ENCODE data around the gene ZSWIM4. TPM values are rescaled to one million over a fixed set of nuclear protein-coding genes. Genes with fewer than 3 reads are reported as not detected.

ZSWIM4 gene
- total RNA-seq, 2 experiments from 2014 or later: 5.0 to 10.8 TPM

GRCh38 chr19:13848340-13848677, 53.1 kb downstream of the ZSWIM4 start:
- no peak overlapping the region for H3K27ac ChIP-seq (ENCODE audit: low read depth, low read length, poor library complexity, severe bottlenecking)
- H3K4me2 ChIP-seq (ENCODE audit: low read length): peak overlapping the region; percentile 86
- BruUV-seq (replicated peaks): no TSS peak
- intact Hi-C loops (cut with micrococcal nuclease; ENCODE audit: unreplicated experiment): no loop called here
- no peak overlapping the region for H3K4me3 ChIP-seq (ENCODE audit: low read depth, low read length, poor library complexity, severe bottlenecking)
- CTCF ChIA-PET (ENCODE audit: unreplicated experiment): interaction anchor here (0.5 kb wide), 1 partner anchor 408 kb away, joined by 7 read pairs; no protein-coding TSS in a partner anchor
- TF ChIP-seq, protein P1, sequence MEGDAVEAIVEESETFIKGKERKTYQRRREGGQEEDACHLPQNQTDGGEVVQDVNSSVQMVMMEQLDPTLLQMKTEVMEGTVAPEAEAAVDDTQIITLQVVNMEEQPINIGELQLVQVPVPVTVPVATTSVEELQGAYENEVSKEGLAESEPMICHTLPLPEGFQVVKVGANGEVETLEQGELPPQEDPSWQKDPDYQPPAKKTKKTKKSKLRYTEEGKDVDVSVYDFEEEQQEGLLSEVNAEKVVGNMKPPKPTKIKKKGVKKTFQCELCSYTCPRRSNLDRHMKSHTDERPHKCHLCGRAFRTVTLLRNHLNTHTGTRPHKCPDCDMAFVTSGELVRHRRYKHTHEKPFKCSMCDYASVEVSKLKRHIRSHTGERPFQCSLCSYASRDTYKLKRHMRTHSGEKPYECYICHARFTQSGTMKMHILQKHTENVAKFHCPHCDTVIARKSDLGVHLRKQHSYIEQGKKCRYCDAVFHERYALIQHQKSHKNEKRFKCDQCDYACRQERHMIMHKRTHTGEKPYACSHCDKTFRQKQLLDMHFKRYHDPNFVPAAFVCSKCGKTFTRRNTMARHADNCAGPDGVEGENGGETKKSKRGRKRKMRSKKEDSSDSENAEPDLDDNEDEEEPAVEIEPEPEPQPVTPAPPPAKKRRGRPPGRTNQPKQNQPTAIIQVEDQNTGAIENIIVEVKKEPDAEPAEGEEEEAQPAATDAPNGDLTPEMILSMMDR (conservative IDR thresholded peaks at IDR 0.05; ENCODE audit: low read length): no peak
- TF ChIP-seq EZH2phosphoT487 (IDR thresholded peaks at IDR 0.05; ENCODE audit: borderline replicate concordance, low read depth, low read length): no peak
- H4K20me1 ChIP-seq (ENCODE audit: insufficient read depth, low read length): no peaks in the 10 kb centered on the region
- H2AFZ ChIP-seq (ENCODE audit: low read length): no peak overlapping the region
- POLR2A ChIA-PET: no interaction called here
- H3K4me1 ChIP-seq (ENCODE audit: insufficient read depth, low read length, poor library complexity, severe bottlenecking): peaks cover 30% of the 10 kb centered on the region
- no peaks in the 10 kb centered on the region for H3K79me2 ChIP-seq (ENCODE audit: insufficient read depth, low read depth, low read length)
- DNase-seq (ENCODE audit: low spot score): no peak
- no peaks in the 10 kb centered on the region for H3K36me3 ChIP-seq (ENCODE audit: insufficient read depth, low read length)
- no peaks in the 10 kb centered on the region for H3K9me3 ChIP-seq (ENCODE audit: low read length)
- no peaks in the 10 kb centered on the region for H3K9me2 ChIP-seq (ENCODE audit: insufficient read depth, low read length)

GRCh38 chr19:13848798-13849676, 53.8 kb downstream of the ZSWIM4 start:
- no peak for DNase-seq (ENCODE audit: low spot score)
- intact Hi-C loops (cut with micrococcal nuclease; ENCODE audit: unreplicated experiment): no loop called here
- no peaks in the 10 kb centered on the region for H3K36me3 ChIP-seq (ENCODE audit: insufficient read depth, low read length)
- no peaks in the 10 kb centered on the region for H3K9me2 ChIP-seq (ENCODE audit: insufficient read depth, low read length)
- no peak overlapping the region for H3K4me2 ChIP-seq (ENCODE audit: low read length)
- CTCF ChIA-PET (ENCODE audit: unreplicated experiment): no interaction called here
- no peak for TF ChIP-seq EZH2phosphoT487 (IDR thresholded peaks at IDR 0.05; ENCODE audit: borderline replicate concordance, low read depth, low read length)
- TF ChIP-seq, protein P1 (conservative IDR thresholded peaks at IDR 0.05; ENCODE audit: low read length): no peak
- no peaks in the 10 kb centered on the region for H3K9me3 ChIP-seq (ENCODE audit: low read length)
- H3K79me2 ChIP-seq (ENCODE audit: insufficient read depth, low read depth, low read length): no peaks in the 10 kb centered on the region
- H3K4me3 ChIP-seq (ENCODE audit: low read depth, low read length, poor library complexity, severe bottlenecking): no peak overlapping the region
- no peak overlapping the region for H2AFZ ChIP-seq (ENCODE audit: low read length)
- H3K4me1 ChIP-seq (ENCODE audit: insufficient read depth, low read length, poor library complexity, severe bottlenecking): peaks cover 26% of the 10 kb centered on the region
- POLR2A ChIA-PET: no interaction called here
- H4K20me1 ChIP-seq (ENCODE audit: insufficient read depth, low read length): no peaks in the 10 kb centered on the region
- no peak overlapping the region for H3K27ac ChIP-seq (ENCODE audit: low read depth, low read length, poor library complexity, severe bottlenecking)
- BruUV-seq (replicated peaks): no TSS peak
